Measurements from ENCODE around the gene HERC2.

Gene HERC2

GRCh38 chr15:28109626-28110455, 212.1 kb downstream of the HERC2 start:
- no peak for DNase-seq

GRCh38 chr15:28107904-28108275, 214.1 kb downstream of the HERC2 start:
- DNase-seq, result peak; percentile 17

GRCh38 chr15:28107111-28107903, 214.7 kb downstream of the HERC2 start:
- no peak for DNase-seq

GRCh38 chr15:28106294-28107110, 215.5 kb downstream of the HERC2 start:
- no peak for DNase-seq

GRCh38 chr15:28105793-28106192, 216.2 kb downstream of the HERC2 start:
- no peak for DNase-seq

GRCh38 chr15:28105224-28105791, 216.7 kb downstream of the HERC2 start:
- DNase-seq, result no peak

GRCh38 chr15:28104326-28104725, 217.7 kb downstream of the HERC2 start:
- no peak for DNase-seq

GRCh38 chr15:28103831-28104230, 218.1 kb downstream of the HERC2 start:
- no peak for DNase-seq

- no peak for DNase-seq
These were observed 220.0 kb downstream of the HERC2 start for GRCh38 chr15:28101983-28102441.

- DNase-seq, result no peak
These were observed 220.8 kb downstream of the HERC2 start for GRCh38 chr15:28101201-28101600.

GRCh38 chr15:28100516-28101195, 221.3 kb downstream of the HERC2 start:
- DNase-seq, result no peak

- no peak for DNase-seq
These were observed 222.3 kb downstream of the HERC2 start for GRCh38 chr15:28099555-28100140.

GRCh38 chr15:28098766-28099554, 223.0 kb downstream of the HERC2 start, which contains the start of gene OCA2:
Gene OCA2, minus strand, starts transcription at chr15:28099315. Its CDS starts 17,441 bp downstream, at chr15:28081874.
- DNase-seq, result peak; percentile 50

GRCh38 chr15:28098360-28098765, 223.6 kb downstream of the HERC2 start:
- DNase-seq, result no peak

- DNase-seq, result no peak
These were observed 224.2 kb downstream of the HERC2 start for GRCh38 chr15:28097656-28098359.

- DNase-seq, result no peak
These were observed 225.1 kb downstream of the HERC2 start for GRCh38 chr15:28096670-28097431.

GRCh38 chr15:28096411-28096669, 225.6 kb downstream of the HERC2 start:
- DNase-seq, result no peak

- no peak for DNase-seq
These were observed 227.1 kb downstream of the HERC2 start for GRCh38 chr15:28094732-28095521.

All from OCI-M1 (cell line).